Activated T-cell treated with anti-CD3 and anti-CD28 coated beads, Interleukin-2, amount 50 U/mL, for 48 hours (primary cell): ENCODE data around the gene TMEM88.
A peak's percentile ranks its signal among the peaks of the same experiment; 100 is the strongest.
"Not testable (repeated sequence)": the region's sequence is repeated elsewhere in the genome, so short reads cannot be mapped to it uniquely, and the experiment has no call there.

Experiments used
- DNase-seq, 2 experiments: peaks; one replicate each; pipeline ENCODE4 v3.0.0-alpha.2; 2020

Gene TMEM88

GRCh38 chr17:7856811-7857712 lies 2.2 kb downstream of the TMEM88 start, which contains the start of gene NAA38:
Gene NAA38 (minus strand): TSS chr17:7857559. CDS start chr17:7857463, 96 bp downstream.
- peak; percentile 95 for DNase-seq

GRCh38 chr17:7857713-7858521 lies 3.1 kb downstream of the TMEM88 start, which contains the start of gene CYB5D1:
Gene CYB5D1 (plus strand): TSS chr17:7858003. CDS start chr17:7858135, 132 bp downstream.
- DNase-seq: peak; percentile 92 to 93

DNA sequence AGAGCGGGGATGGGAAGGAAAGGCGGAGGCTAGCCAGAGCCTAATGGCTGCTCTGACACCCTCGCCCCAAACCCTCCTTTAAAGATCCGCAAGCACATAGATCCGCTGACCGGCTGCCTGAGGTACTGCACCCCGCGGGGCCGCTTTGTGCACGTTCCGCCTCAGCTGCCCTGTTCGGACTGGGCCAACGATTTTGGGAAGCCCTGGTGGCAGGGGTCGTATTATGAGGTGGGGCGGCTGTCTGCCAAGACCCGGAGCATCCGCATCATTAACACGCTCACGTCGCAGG lies 3.6 kb downstream of the TMEM88 start:
- no peak for DNase-seq

GRCh38 chr17:7859028-7859427 lies 4.2 kb downstream of the TMEM88 start:
- DNase-seq: no peak

GRCh38 chr17:7862692-7863437 lies 8.0 kb downstream of the TMEM88 start:
- DNase-seq: peak in 1 of 2 experiments; percentile 54

- DNase-seq: not testable (repeated sequence)
Observed at GRCh38 chr17:7864384-7864783, 9.5 kb downstream of the TMEM88 start.

DNA sequence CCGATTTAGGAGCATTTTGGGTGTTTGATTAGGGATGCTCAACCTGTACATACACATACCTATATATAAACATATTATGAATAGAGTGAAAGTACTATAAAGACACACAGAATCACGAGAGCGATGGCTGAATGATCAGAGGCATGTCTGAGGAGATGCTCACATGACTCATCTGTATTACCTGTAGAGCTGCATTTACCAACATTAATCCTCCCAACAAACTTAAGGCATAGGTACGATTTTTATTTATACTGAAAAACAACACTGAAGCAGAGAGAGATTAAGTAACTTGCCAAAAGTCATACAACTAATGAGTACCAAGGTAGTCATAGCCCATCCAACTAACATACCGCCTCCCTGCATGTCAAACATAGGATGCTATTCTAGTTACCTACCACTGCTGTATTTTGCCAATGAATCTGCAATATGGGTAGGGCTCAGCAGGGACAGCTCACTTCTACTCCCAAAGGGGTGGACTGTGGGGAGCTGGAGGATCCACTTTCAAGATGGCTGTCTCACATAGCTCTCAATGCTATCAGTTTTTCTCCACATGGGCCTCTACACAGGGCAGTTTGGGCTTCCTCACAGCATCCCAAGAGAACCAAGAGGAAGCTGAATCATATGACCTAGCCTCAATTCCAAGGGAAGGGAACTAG lies 10.3 kb downstream of the TMEM88 start:
- DNase-seq: no peak

DNA sequence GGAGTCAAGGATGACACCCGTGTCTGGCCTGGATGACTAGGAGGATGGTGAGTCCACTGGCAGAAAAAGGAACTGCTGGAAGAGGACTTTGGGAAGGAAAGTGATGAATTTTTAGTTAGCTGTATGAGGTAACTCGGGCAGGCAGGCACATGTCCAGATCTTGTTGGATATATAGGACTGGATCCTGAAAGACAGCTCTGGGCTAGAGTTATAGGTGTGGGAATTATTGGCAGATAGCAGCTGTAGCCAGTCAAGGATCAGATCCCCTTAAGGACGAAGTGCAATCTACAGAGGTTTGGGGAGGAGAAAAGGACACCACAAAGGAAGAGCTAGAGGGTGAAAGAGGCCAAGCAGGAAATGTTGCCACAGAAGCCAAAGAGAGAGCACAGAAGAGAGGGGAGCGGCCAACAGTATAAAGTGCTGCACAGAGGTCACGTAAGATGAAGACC lies 13.0 kb downstream of the TMEM88 start:
- DNase-seq: no peak

DNA sequence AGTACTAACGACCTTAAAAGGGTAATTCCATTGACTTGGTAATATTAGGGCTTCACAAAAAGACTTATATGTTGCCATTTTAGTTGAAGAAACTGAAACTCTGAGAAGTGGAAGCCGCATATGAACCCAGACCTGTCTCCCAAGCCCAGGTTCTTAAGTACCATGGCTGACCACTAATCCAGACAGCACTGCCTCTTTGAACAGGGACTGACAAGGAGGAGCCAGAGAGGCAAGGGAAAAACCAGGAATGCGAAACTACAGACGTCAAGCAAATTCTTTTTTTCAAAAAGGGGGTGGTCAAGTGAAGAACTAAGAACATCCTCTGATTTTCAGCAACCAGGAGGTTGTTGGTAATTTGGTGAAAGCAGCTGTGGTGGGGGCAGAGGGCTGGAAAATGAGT lies 18.2 kb downstream of the TMEM88 start:
- no peak for DNase-seq

DNA sequence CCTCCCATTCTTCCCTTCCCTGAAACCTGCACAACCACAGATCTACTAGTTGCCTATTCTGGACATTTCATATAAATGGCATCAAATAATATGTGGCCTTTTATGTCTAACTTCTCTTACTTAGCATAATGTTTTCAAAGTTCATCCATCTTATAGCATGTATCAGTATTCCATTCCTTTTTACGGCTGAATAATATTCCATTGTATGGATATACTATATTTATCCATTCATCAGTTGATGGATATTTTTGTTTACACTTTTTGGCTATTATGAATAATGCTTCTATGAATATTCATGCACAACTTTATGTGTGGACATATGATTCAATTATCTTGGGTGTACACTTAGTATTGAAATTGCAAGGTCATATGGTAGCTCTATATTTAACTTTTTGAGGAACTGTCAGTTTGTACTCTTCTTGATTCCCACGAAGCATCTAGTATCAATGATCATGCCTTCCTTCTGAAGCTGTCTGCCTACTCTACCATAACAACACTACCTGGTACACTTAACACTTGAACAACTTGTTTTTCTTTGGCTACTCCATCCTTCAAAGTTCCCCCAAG lies 21.0 kb downstream of the TMEM88 start:
- DNase-seq: no peak

DNA sequence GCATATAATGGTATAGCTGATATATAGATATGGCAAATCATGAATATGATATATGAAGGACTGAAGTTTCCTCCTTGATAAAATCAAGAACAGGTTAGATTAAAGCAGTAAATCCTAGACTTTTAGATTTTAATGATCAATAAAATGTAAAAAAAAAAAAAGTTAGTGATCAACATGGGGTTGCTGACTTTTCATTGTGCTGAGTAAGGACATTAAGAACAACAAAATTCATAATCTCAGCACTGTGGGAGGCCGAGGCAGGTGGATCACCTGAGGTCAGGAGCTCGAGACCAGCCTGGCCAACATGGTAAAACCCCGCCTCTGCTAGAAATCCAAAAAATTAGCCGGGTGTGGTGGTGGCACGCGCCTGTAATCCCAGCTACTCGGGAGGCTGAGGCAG lies 23.4 kb downstream of the TMEM88 start:
- no peak for DNase-seq

DNA sequence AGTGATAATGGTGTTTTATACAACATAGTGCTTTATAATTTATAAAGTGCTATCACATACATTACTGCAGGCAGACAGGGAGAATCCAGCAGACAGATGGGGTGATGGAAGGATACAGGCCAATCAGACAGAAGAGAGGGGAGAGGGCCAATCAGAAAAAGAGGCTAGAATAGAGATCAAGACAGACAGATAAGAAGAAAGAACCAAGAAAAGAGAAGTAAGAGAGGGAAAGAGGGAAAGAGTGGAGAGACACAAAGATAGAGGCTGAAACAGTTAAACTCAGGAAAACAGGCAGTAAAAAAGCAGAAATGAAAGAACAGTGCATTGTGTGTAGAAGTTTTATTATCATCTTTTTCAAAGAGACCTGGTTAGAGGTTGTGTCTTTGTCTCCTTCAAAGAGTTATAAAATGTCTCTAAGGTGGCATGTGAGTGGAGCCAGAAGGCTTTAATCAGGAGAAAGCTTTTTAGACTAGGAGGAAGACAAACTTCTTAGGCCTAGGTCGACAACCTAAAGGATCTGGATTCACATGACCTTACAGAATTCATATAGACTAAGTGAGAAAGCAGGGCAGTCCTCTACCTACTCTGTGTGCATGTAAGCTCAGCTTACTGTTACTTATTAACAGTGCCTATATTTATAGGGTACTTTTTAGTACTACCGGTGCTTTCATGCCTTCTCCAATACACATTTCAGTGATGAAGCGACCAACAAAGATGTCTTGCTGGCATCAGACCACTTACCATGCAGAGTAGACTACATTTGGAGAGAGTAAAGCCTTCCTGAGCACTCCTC lies 25.4 kb downstream of the TMEM88 start:
- no peak for DNase-seq

GRCh38 chr17:7881276-7882054 lies 26.6 kb downstream of the TMEM88 start:
- no peak for DNase-seq

DNA sequence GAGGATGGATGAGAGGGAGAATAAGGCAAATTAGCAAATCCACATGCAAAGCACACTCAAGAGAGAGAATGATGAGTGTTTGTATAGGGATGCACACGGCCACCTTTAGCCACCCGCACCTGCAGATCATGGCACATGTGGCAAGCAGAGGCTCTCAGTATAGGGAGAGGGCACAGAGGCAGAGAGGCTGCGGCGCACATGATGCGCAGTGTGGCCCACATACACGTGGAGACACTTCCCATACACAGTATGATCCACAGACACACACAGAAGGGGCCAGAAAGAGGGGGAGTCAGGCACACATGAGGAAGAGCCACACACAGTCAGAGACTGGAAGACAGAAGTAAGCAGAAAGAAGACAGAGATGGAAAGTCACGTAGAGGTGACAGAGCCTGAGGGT lies 27.2 kb downstream of the TMEM88 start:
- peak in 1 of 2 experiments; percentile 26 for DNase-seq

DNA sequence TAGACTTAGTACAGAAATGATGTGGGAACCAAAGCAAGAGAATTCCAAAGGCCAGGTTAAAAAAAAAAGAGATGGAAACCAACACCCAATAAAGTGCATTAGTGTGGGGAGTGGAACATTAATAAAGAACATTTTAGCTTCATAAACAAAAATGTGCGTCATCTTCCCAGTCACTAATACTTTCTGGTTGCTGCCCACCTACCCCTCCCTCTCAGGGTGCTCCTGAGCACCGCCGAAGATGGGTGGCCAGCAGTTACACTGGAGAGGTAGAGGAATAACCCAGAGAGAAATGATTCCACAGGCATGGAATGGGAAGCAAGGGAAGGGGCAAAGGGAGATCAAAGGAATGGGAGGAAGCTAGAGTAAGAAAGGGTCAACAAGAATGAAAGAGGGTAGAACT lies 27.8 kb downstream of the TMEM88 start:
- no peak for DNase-seq

DNA sequence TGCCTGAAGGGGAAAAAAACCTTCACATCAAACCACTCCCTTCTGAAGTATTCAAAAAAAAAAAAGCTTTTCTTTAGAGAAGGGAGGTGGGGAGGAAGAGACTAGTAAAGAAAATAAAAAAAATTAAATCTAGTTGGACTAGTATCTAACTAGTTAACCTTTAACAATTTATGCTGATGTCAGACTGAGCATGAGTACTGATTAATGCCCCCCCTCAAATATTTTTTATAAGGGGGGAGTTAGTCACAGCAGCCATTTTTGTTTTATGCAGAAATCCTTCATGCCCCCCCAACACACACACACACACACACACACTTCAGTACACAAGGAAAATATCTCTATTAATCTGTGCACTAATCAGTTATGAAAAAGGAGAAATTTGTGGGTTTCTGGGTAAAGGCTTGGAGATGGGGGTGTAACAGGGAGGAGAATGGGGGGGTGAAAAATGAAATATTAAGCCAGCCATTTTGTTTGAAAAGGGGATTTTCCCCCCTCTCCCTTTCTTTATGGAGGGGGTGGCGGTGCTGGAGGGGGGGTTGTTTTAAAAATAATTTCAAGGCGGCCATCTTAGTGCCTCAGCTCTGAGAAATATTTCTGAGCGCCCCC lies 29.0 kb downstream of the TMEM88 start:
- DNase-seq: peak; percentile 41 to 44

- DNase-seq: peak; percentile 37 to 53
Observed at GRCh38 chr17:7884581-7885366, 29.9 kb downstream of the TMEM88 start.

- DNase-seq: peak; percentile 63 to 71
Observed at GRCh38 chr17:7885367-7886226, 30.7 kb downstream of the TMEM88 start.
